ENCODE results near the gene TTBK2. TPM values are rescaled to one million over a fixed set of nuclear protein-coding genes. Genes with fewer than 3 reads are reported as not detected.

TTBK2 gene
- total RNA-seq, 1 experiment from 2014 or later: 10.6 TPM

GRCh38 chr15:42846647-42847046 is 73.9 kb downstream of the TTBK2 start:
- H3K9me3 ChIP-seq (ENCODE audit: control insufficient read depth in 1 of 2, insufficient read depth in 1 of 2, low read depth in 1 of 2, low read length in 2 of 2): no peaks in the 10 kb centered on the region; a peak in 1 of 4 replicates
- DNase-seq (ENCODE audit: low read depth, low spot score) (no peak), ATAC-seq (no peak)
- no peaks in the 10 kb centered on the region for H3K4me1 ChIP-seq (ENCODE audit: control insufficient read depth in 1 of 2, insufficient read depth in 2 of 2, low read length in 2 of 2)
- no peaks in the 10 kb centered on the region for H3K79me2 ChIP-seq (ENCODE audit: insufficient read depth, low read length)
- no peak overlapping the region for H3K4me2 ChIP-seq (ENCODE audit: low read length)
- POLR2A ChIA-PET: no interaction called here
- H3K9me2 ChIP-seq (ENCODE audit: insufficient read depth): no peaks in the 10 kb centered on the region
- H4K20me1 ChIP-seq (ENCODE audit: insufficient read depth): no peaks in the 10 kb centered on the region
- intact Hi-C loops (cut with micrococcal nuclease): no loop called here
- H3K27me3 ChIP-seq (ENCODE audit: insufficient read depth, low read length): no peaks in the 10 kb centered on the region
- H3K9ac ChIP-seq (ENCODE audit: low read length): no peak overlapping the region
- BruUV-seq (replicated peaks): no TSS peak
- H2AFZ ChIP-seq (ENCODE audit: low read depth, low read length, poor library complexity, severe bottlenecking): no peak overlapping the region
- H3K36me3 ChIP-seq (ENCODE audit: control insufficient read depth in 1 of 2, insufficient read depth in 2 of 2, low read length in 2 of 2): no peaks in the 10 kb centered on the region
- no peak overlapping the region for H3K4me3 ChIP-seq (replicated peaks in 1 of 2; ENCODE audit: low read depth in 1 of 2, low read length in 2 of 2)
- RAD21 ChIA-PET (ENCODE audit: low non-redundant PET in 1 of 2, low total read pairs in 2 of 2, uncharacterized antibody in 2 of 2, unreplicated experiment in 2 of 2): no interaction called here
- TF ChIP-seq TCF7L2 (IDR thresholded peaks at IDR 0.05; ENCODE audit: borderline replicate concordance, extremely low read depth, insufficient read depth, insufficient read length) (no peak), SRF (IDR thresholded peaks at IDR 0.05; ENCODE audit: low read depth) (no peak), ZNF274 (IDR thresholded peaks at IDR 0.05; ENCODE audit: low read depth, low read length) (no peak), JUND (IDR thresholded peaks at IDR 0.05) (no peak), FOSL1 (IDR thresholded peaks at IDR 0.05; ENCODE audit: low read depth) (no peak), POLR2A (IDR thresholded peaks at IDR 0.05; ENCODE audit: borderline replicate concordance, extremely low read depth, insufficient read depth, insufficient read length) (no peak), YY1 (IDR thresholded peaks at IDR 0.05; ENCODE audit: extremely low read depth, insufficient replicate concordance, low read depth, low read length) (no peak), REST (IDR thresholded peaks at IDR 0.05; ENCODE audit: low read depth) (no peak), CBX3 (IDR thresholded peaks at IDR 0.05; ENCODE audit: low read depth) (no peak), EGR1 (IDR thresholded peaks at IDR 0.05; ENCODE audit: low read depth) (no peak), CTCF (IDR thresholded peaks at IDR 0.05 in 2 of 3, conservative IDR thresholded peaks at IDR 0.05 in 1 of 3; ENCODE audit: borderline replicate concordance in 1 of 3, insufficient read depth in 1 of 3, low read depth in 2 of 3, low read length in 2 of 3) (no peak), CEBPB (IDR thresholded peaks at IDR 0.05; ENCODE audit: low read depth) (no peak), ATF3 (IDR thresholded peaks at IDR 0.05) (no peak), POLR2AphosphoS5 (IDR thresholded peaks at IDR 0.05; ENCODE audit: low read depth, low read length) (no peak)
- CTCF ChIA-PET: no interaction called here
- H3K27ac ChIP-seq (ENCODE audit: low read depth, low read length): no peak overlapping the region
